MCF 10A (cell line): ENCODE measurements around the gene THOC1. TPM values are rescaled to one million over a fixed set of nuclear protein-coding genes. Genes with fewer than 3 reads are reported as not detected.

Experiments used
- BruUV-seq: library from RNA; stranded (reverse); fragments of 400-500 nt; replicated peaks from 2 replicates; lab custom pipeline; 2021; lab: Mats Ljungman, UMichigan
- CTCF ChIA-PET: fragments of 300-600 bp; sonication (Branson Sonifier 250); formaldehyde crosslinking; extraction: SDS; loops from one replicate; lab custom pipeline; 2021; ENCODE audit warnings: antibody characterized with exemption, inconsistent platforms; lab: Yijun Ruan, JAX
- POLR2A ChIA-PET: fragments of 300-600, 350-650 bp; sonication (Branson Sonifier 250); formaldehyde crosslinking; extraction: SDS; loops from one replicate; lab custom pipeline; 2020; ENCODE audit warnings: antibody characterized with exemption, inconsistent platforms; lab: Yijun Ruan, JAX
- DNase-seq: peaks from one replicate; pipeline ENCODE4 v3.0.0-alpha.2; 2018; ENCODE audit not compliant: unreplicated experiment
- H3K27ac Mint-ChIP-seq: one replicate; pipeline ENCODE4 v1.8.0; 2022; ENCODE audit warnings: mild to moderate bottlenecking, low read depth, mixed read lengths; ENCODE audit not compliant: unreplicated experiment
- H3K27me3 Mint-ChIP-seq: one replicate; pipeline ENCODE4 v1.8.0; 2022; ENCODE audit warnings: mixed read lengths; ENCODE audit not compliant: insufficient read depth, unreplicated experiment
- H3K36me3 Mint-ChIP-seq: one replicate; pipeline ENCODE4 v1.8.0; 2022; ENCODE audit warnings: mild to moderate bottlenecking, moderate library complexity, mixed read lengths; ENCODE audit not compliant: insufficient read depth, unreplicated experiment
- H3K4me1 Mint-ChIP-seq: one replicate; pipeline ENCODE4 v1.8.0; 2022; ENCODE audit warnings: mixed read lengths; ENCODE audit not compliant: insufficient read depth, unreplicated experiment
- H3K4me3 Mint-ChIP-seq: one replicate; pipeline ENCODE4 v1.8.0; 2022; ENCODE audit warnings: mild to moderate bottlenecking, moderate library complexity, mixed read lengths; ENCODE audit not compliant: unreplicated experiment
- H3K9me3 Mint-ChIP-seq: one replicate; pipeline ENCODE4 v1.8.0; 2022; ENCODE audit warnings: mixed read lengths; ENCODE audit not compliant: unreplicated experiment
- intact Hi-C: fragments of 100-400 bp; cut with micrococcal nuclease; formaldehyde crosslinking; loops from 2 replicates; pipeline ENCODE4 v1.14.1; 2022
- total RNA-seq: library from RNA; stranded (reverse); gene quantifications from 2 replicates; pipeline ENCODE4 v1.2.3, GENCODE V29; 2022
- TF ChIP-seq, protein P1 (sequence below): fragments of 200-600 bp; IDR thresholded peaks from one replicate; pipeline ENCODE4 v1.8.0; 2022; ENCODE audit warnings: antibody characterized with exemption, mild to moderate bottlenecking; ENCODE audit not compliant: unreplicated experiment

The THOC1 gene
- total RNA-seq, 1 experiment from 2014 or later = 44.6 TPM

DNA sequence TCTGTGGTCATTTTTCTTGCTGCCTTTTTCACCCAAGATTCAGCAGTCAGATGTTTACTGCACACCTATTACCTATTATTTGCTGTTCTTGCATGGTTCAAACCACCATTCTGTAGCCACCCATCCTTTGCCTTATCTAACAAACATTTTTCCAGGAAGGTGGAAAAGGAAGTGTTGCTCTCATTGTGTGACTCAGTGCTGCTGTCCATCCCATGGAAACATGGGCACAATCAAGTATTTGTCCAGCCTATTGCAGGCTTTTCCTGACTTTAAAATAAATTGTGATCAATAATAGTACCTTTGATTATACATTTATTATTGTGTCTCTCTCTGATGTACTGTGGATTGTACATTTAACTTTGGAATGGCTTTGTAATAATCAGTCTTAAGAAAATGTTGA is 56.3 kb downstream of the THOC1 start:
- intact Hi-C loops = no loop called here
- Mint-ChIP-seq H3K4me3 (no peak overlapping the region), H3K27ac (no peak overlapping the region), H3K4me1 (no peaks in the 10 kb centered on the region), H3K36me3 (peaks cover 93% of the 10 kb centered on the region), H3K9me3 (no peaks in the 10 kb centered on the region), H3K27me3 (no peaks in the 10 kb centered on the region)
- TF ChIP-seq, protein P1, sequence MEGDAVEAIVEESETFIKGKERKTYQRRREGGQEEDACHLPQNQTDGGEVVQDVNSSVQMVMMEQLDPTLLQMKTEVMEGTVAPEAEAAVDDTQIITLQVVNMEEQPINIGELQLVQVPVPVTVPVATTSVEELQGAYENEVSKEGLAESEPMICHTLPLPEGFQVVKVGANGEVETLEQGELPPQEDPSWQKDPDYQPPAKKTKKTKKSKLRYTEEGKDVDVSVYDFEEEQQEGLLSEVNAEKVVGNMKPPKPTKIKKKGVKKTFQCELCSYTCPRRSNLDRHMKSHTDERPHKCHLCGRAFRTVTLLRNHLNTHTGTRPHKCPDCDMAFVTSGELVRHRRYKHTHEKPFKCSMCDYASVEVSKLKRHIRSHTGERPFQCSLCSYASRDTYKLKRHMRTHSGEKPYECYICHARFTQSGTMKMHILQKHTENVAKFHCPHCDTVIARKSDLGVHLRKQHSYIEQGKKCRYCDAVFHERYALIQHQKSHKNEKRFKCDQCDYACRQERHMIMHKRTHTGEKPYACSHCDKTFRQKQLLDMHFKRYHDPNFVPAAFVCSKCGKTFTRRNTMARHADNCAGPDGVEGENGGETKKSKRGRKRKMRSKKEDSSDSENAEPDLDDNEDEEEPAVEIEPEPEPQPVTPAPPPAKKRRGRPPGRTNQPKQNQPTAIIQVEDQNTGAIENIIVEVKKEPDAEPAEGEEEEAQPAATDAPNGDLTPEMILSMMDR = no peak
- TSS peak; percentile 53 for BruUV-seq
- DNase-seq = no peak
- ChIA-PET CTCF (interaction anchor here (0.6 kb wide), 1 partner anchor 313 kb away, joined by 3 read pairs; no protein-coding TSS in a partner anchor), POLR2A (interaction anchor here (0.6 kb wide), 1 partner anchor 701 kb away, joined by 3 read pairs; no protein-coding TSS in a partner anchor)

DNA sequence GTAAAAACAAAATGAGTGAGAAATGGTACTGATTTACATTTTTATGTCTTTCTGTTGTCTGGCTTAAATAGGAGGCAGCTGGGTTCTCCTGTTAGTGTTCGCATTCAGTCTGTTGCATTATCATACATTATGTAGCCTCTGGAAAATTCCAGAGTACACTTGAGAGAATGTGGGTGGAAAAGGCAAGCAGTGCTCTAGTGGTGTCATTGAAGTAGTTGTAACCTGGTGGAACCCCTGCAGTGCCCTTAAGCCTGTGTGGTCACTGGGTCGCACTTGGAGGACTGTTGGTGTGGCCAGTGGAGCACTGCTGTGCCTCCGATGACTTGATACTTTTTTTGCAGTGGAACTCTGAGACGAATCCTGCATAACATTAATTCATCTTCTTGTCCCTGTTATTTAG is 57.1 kb downstream of the THOC1 start:
- no TSS peak for BruUV-seq
- Mint-ChIP-seq H3K27me3 (no peaks in the 10 kb centered on the region), H3K4me3 (no peak overlapping the region), H3K4me1 (peaks cover 8% of the 10 kb centered on the region), H3K36me3 (peaks cover 93% of the 10 kb centered on the region), H3K27ac (no peak overlapping the region), H3K9me3 (no peaks in the 10 kb centered on the region)
- intact Hi-C loops = no loop called here
- ChIA-PET CTCF (interaction anchor here (0.6 kb wide), 2 partner anchors 22 to 314 kb away, joined by 3 to 4 read pairs; no protein-coding TSS in a partner anchor), POLR2A (interaction anchor here (0.6 kb wide), 1 partner anchor 15 kb away, joined by 5 read pairs; no protein-coding TSS in a partner anchor)
- TF ChIP-seq, protein P1 = no peak
- DNase-seq = no peak

DNA sequence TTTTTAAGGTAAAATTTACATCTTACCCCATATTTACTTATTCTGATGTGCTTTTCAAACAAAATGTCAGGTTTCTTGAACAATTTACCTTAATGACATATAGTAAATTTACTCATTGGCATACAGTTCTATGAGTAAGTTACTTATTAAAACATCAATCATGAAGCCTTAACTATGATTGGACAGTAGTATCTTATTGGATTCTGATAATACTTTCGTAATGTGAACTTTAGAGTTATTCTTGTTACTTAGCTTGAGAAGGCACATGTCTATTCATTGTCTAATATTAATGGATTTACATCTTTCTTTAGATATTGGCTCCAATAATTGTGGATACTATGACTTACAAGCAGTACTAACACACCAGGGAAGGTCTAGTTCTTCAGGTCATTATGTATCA is 57.8 kb downstream of the THOC1 start:
- no TSS peak for BruUV-seq
- H3K27me3 Mint-ChIP-seq = no peaks in the 10 kb centered on the region
- peaks cover 12% of the 10 kb centered on the region for H3K4me1 Mint-ChIP-seq
- no peak overlapping the region for H3K4me3 Mint-ChIP-seq
- POLR2A ChIA-PET = no interaction called here
- H3K36me3 Mint-ChIP-seq = peaks cover 93% of the 10 kb centered on the region
- CTCF ChIA-PET = no interaction called here
- intact Hi-C loops = no loop called here
- H3K27ac Mint-ChIP-seq = peak overlapping the region; percentile 63
- no peak for DNase-seq
- no peaks in the 10 kb centered on the region for H3K9me3 Mint-ChIP-seq
- TF ChIP-seq, protein P1 = no peak

DNA sequence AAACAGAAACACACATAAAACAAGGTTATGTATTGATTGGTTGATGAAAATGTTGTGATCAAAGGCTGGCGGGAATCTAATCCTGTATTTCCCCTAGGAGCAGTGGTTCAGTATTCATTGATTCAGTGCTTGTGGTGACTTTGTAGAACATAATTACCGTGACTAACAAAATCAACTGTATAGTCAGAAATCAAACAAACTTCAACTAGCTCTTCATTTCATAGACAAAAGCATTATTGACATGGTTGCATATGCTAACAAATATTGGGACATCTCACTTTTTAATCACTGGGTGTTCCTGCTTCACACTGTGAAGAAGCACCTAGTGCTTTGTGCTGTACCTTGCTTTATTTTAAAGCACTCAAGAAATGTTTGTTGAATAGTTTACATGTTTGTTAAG is 68.1 kb downstream of the THOC1 start:
- ChIA-PET CTCF (no interaction called here), POLR2A (interaction anchor here (1.7 kb wide), 1 partner anchor 9 kb away, joined by 6 read pairs; no protein-coding TSS in a partner anchor)
- no peaks in the 10 kb centered on the region for H3K27me3 Mint-ChIP-seq
- TF ChIP-seq, protein P1 = no peak
- DNase-seq = no peak
- H3K27ac Mint-ChIP-seq = no peak overlapping the region
- peaks cover 69% of the 10 kb centered on the region for H3K36me3 Mint-ChIP-seq
- H3K4me1 Mint-ChIP-seq = no peaks in the 10 kb centered on the region
- no peak overlapping the region for H3K4me3 Mint-ChIP-seq
- H3K9me3 Mint-ChIP-seq = no peaks in the 10 kb centered on the region
- BruUV-seq = no TSS peak
- intact Hi-C loops = no loop called here
